GM18873 (cell line): ENCODE results near the gene DNAJB8.

Experiments used
- ATAC-seq: cut with Tn5 transposase; IDR thresholded peaks from one replicate; pipeline ENCODE4 v1.9.1; 2021; ENCODE audit warnings: mild to moderate bottlenecking, moderate library complexity, moderate number of reproducible peaks; ENCODE audit not compliant: unreplicated experiment, low FRiP score

DNAJB8 gene

DNA sequence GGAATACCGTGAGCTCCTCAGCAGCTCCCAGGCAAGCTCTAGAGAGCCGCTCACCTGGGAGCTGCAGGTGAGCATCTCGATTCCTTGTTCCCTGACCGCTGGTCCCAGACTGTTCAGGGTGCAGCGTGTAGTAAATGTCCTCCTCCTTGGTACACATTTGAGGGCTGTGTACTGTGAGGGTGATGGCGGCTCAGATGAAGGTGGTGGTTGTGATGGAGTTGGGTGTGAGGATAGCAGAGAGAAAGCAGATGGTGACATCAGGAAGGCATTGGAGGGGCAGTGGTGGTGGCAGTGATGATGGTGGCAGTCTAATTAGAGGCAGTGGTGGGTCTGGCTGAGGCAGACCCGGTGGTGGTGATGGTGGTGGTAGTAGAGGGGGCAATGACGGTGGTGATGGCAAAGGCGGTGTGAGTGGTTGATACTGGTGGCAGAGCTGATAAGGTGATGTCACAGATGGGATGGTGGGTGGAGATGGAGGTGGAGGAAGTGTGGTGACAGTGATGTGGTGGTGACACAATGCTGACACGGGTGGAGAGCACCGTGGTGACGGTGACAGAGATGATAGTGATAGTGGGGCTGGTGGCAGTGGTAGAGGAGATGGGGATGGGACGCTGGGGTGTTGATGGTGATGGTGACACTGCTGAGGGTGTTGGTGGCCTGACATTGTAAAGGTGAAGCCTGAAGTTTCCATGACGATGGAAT lies at the start of gene DNAJB8:
TSS of gene DNAJB8 (minus strand) at position 51 of the 702 bp plus-strand sequence. CDS start 3,645 bp downstream, outside the sequence.
- no peak for ATAC-seq

- no peak for ATAC-seq
Observed at GRCh38 chr3:128515967-128516366, 49.3 kb upstream of the DNAJB8 start.

GRCh38 chr3:128508852-128509251 lies 42.2 kb upstream of the DNAJB8 start:
- ATAC-seq = no peak

DNA sequence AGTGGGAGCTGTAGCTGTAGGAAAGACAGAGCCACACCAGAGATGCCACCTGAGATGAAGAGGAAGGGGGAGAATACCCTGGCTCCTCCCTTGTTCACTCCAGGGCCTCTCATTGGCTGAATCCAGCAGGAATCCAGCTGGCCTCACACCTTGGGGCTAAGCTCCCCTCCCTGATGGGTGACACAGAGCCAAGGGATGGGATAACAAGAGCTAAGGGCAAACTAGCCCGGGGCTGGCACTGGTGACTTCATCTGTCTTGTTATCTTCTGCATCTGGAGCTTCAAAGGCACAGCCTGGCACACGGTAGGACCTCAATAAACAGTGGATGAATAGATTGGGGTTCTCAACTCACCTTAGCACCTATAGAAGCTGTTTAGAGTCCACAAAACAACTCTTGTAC lies 40.1 kb upstream of the DNAJB8 start:
- ATAC-seq = no peak

DNA sequence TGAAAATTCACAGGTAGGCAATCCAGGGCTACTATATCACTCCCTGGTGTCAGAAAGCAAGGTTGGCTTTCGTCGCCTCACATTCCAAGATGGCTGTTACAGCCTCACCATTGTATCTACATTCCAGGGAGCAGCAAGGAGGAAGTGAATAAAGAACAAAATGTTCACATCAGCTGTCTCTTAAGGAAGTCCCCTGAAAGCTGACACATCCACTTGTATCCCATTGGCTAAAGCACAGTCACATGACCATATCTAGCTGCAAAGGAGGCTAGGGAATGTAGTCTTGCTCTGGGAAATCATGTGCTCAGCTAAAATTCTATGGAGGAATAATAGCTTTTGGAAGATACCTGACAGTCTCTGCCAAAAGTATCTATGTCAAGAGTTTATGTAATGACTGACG lies 39.1 kb upstream of the DNAJB8 start:
- no peak for ATAC-seq

DNA sequence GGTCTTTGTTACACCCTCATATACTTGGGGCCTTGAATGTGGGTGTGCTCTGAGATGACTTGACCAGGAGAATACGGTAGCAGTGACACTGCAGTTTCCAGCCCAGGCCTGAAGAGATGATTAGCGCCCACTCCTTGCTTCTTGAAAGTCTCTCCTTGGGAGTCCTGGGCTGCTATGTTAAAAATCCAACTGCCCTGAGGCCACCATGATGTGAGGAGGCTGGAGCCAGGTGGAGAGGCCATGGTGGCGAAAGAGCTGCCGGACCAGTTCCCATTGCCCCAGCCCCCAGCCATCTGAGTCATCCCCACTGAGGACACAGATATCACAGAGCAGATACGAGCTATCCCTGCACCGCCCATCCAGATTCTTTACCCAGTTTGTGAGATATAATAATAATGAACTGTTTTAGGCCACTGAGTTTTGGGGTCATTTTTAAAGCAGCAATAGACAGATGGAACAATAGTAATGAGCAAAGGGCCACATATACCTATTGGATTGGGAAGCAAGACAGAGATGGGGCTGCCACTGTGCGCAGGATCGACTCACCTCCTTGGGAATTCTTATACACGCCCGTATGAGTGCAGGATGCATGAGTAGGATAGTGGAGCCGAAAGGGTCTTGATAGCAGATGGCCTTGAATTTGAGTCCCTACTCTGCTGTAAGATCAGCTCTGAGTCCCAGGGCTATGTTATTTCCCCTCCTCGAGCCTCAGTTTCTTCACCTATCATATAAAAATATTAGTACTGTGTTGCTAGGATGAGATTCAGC lies 38.5 kb upstream of the DNAJB8 start:
- no peak for ATAC-seq

GRCh38 chr3:128504533-128504915 lies 37.8 kb upstream of the DNAJB8 start:
- no peak for ATAC-seq

- ATAC-seq = no peak
Observed at GRCh38 chr3:128503751-128504532, 37.3 kb upstream of the DNAJB8 start.

- ATAC-seq = no peak
Observed at GRCh38 chr3:128503164-128503651, 36.5 kb upstream of the DNAJB8 start.

GRCh38 chr3:128502712-128503111 lies 36.0 kb upstream of the DNAJB8 start:
- ATAC-seq = no peak

- no peak for ATAC-seq
Observed at GRCh38 chr3:128501431-128501830, 34.7 kb upstream of the DNAJB8 start.

DNA sequence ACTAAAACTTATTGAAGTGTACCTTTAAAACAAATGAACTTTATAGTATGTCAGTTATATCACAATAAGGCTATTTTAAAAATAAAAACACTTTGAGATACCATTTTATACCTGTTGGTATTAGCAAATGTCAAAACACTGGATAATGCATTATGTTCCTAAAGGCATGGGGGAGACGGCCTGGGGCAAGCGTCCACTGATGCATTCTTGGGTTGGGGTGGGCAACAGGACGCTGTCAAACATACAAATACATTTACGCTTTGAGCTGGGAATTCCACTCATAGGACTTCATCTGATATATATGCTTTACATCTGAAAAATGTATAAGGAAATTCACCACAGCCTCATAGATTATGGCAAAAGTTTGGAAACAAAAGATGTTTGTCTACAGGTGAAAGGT lies 33.9 kb upstream of the DNAJB8 start:
- ATAC-seq = no peak

DNA sequence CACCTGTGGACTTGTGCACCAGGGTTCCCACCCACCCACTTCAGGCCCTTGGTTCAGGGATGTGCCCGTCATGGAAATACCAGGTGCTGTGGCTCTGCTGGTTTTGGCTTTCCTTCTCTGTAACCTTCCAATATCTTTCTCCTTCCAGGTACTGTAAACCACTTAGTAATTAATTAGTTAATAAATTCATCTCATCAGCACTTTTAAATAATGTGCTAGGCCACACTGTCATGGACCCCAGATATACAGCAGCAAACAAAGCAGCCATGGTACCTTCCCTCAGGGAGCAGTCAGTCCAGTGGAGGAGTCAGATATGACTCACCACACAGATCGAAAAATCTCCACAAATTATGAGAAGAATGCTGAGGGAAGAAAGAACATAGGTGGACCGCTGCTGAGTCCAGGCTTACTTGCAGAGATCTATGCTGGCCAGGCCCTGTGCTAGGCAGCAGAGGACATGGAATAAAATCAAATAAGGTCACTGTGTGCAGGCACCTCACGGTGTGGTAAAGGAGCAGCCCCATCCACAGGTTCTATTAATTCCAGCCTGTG lies 33.1 kb upstream of the DNAJB8 start:
- no peak for ATAC-seq

DNA sequence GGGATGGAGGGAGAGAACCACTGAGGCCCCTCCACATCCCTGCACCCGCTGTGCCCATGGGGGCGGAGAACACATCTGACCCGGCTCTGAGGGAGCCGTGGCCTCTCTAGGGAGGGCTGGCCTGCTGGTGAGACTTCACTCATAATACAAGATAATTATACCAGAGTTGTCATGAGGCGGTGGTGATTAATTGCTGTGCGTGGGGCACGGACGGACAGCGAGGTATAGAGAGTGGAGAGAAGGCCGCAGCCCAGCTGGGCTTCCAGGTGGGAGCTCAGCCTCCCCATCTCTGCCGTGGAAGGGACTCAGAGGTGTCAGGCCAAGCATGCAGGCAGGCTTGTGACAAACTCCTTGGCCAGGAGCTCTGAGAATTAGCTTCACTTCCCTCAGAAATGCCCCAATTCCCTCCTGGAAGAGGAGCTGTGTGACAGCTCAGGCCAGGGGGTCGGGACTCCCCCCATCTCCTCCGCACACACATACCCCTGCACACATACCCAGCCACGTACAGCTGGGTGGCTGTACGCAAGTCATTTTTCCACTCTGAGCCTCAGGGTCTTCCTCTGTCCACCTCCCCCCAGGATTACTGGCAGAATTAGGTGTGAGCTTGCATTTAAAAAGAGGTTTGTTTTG lies 32.3 kb upstream of the DNAJB8 start:
- ATAC-seq = no peak

GRCh38 chr3:128498127-128498626 lies 31.5 kb upstream of the DNAJB8 start:
- no peak for ATAC-seq

DNA sequence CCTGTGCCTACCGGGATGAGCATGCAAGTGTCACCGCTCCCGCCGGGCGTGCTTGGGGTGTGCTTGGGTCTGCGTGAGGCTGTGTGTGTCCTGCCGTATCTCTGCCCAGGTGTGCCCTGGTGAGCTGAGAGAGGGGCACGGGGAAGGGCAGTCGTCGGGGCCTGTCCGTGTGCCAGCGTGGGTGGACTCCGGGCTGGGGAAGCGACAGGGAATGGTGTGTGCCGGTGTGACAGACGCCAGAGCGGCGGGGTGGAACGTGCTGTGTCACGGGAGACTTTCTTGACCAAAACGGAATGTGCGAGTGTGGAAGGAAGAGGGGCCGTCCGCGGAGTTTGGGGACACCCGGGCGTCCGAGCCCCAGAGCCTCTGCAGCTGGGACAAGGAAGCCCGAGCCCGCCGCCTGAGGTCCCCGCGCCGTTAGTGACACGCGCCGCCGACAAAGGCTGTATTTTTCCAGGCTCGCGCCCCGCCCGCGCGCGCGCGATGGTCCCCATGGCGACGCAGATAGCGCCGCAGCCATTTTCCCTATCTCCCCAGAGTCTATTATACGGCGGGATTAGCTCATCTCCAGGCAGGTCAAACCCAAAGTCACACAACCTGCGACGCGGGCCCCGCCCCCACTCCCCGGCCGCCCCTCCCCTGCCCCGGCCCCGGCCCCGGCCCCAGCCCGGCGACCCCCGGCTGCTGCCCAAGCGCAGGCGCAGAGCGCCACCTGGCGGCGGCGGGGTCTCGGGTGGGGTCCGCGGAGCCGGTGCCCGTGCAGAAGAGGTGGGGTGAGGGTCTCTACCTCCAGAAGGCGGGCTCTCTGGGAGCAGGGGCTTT lies 30.8 kb upstream of the DNAJB8 start:
- no peak for ATAC-seq

- ATAC-seq = no peak
Observed at GRCh38 chr3:128496602-128497304, 30.1 kb upstream of the DNAJB8 start.

GRCh38 chr3:128496019-128496601 lies 29.4 kb upstream of the DNAJB8 start:
- ATAC-seq = no peak
